A549 (cell line): ENCODE measurements around the gene NRXN3. TPM values are rescaled to one million over a fixed set of nuclear protein-coding genes. Genes with fewer than 3 reads are reported as not detected.

Experiments
- ATAC-seq, 2 experiments: fragments of 200-7000 bp in 1 of 2; fragments of >200 bp in 1 of 2; cut with Nextera tagmentation in 1 of 2; cut with Tn5 transposase in 1 of 2; 3 replicates each; pipeline versions ENCODE4 v1.8.0 to v1.9.1; 2018 to 2020; ENCODE audit warnings: mild to moderate bottlenecking in 1 of 2, moderate library complexity in 1 of 2
- CTCF ChIA-PET: fragments of 300-600 bp; sonication (Branson Sonifier 250); formaldehyde crosslinking; extraction: SDS; loops from one replicate; lab custom pipeline; 2021; ENCODE audit warnings: antibody characterized with exemption, inconsistent platforms; lab: Yijun Ruan, JAX
- POLR2A ChIA-PET: fragments of 350-600 bp; formaldehyde crosslinking; extraction: SDS; loops from one replicate; lab custom pipeline; 2021; ENCODE audit warnings: antibody characterized with exemption, inconsistent platforms; lab: Yijun Ruan, JAX
- DNase-seq, 2 experiments: peaks; one replicate each; pipeline versions ENCODE4 v3.0.0 to v3.0.0-alpha.2; 2011 to 2016; ENCODE audit warnings: low read depth in 1 of 2, low spot score in 1 of 2
- FAIRE-seq: peaks from 2 replicates; lab custom pipeline; 2011; peaks lifted over from hg19 to GRCh38; lab: Jason Lieb, UNC
- H3K27ac ChIP-seq, 2 experiments: fragments of >200 bp; sonication (Bioruptor Twin); formaldehyde crosslinking; 3 replicates each; pipeline ENCODE4 v1.5.1; 2016 to 2017
- H3K4me1 ChIP-seq: fragments of >200 bp; sonication (Bioruptor Twin); formaldehyde crosslinking; 3 replicates; pipeline ENCODE4 v1.6.1; 2016
- H3K4me2 ChIP-seq: fragments of >200 bp; sonication (Bioruptor Twin); formaldehyde crosslinking; 3 replicates; pipeline ENCODE4 v1.6.1; 2016
- H3K4me3 ChIP-seq: fragments of >200 bp; sonication (Bioruptor Twin); formaldehyde crosslinking; 3 replicates; pipeline ENCODE4 v1.5.1; 2016
- H3K9me3 ChIP-seq: fragments of >200 bp; sonication (Bioruptor Twin); formaldehyde crosslinking; 3 replicates; pipeline ENCODE4 v1.6.1; 2016
- BCL3 ChIP-seq: fragments of >200 bp; sonication (Bioruptor Twin); formaldehyde crosslinking; IDR thresholded peaks from 3 replicates; pipeline ENCODE4 v1.6.1; 2016
- BHLHE40 ChIP-seq: IDR thresholded peaks from 2 replicates; pipeline ENCODE4 v1.6.1; 2012; ENCODE audit warnings: low read depth, low read length, inconsistent platforms
- CBX8 ChIP-seq: fragments of 200-600 bp; sonication (generic); IDR thresholded peaks from 2 replicates; pipeline ENCODE4 v1.6.1; 2016
- CHD2 ChIP-seq: fragments of 150-350 bp; IDR thresholded peaks from 2 replicates; pipeline ENCODE4 v1.6.1; 2014; ENCODE audit warnings: low read length; ENCODE audit not compliant: partially characterized antibody
- CTCF ChIP-seq: fragments of >200 bp; sonication (Bioruptor Twin); formaldehyde crosslinking; IDR thresholded peaks from 3 replicates; pipeline ENCODE4 v1.5.1; 2016
- EHF ChIP-seq: fragments of 250-450 bp; sonication (Bioruptor Pico); IDR thresholded peaks from 2 replicates; pipeline ENCODE4 v1.5.0; 2020; ENCODE audit warnings: mild to moderate bottlenecking
- EHMT2 ChIP-seq: fragments of 200-600 bp; sonication (generic); IDR thresholded peaks from 2 replicates; pipeline ENCODE4 v1.6.1; 2016; ENCODE audit warnings: antibody characterized with exemption, low read depth, mild to moderate bottlenecking, moderate library complexity
- FOSB ChIP-seq: fragments of 250-450 bp; sonication (Bioruptor Pico); IDR thresholded peaks from 2 replicates; pipeline ENCODE4 v1.5.0; 2020; ENCODE audit warnings: mild to moderate bottlenecking, moderate library complexity
- GATA3 ChIP-seq: IDR thresholded peaks from 2 replicates; pipeline ENCODE4 v1.6.1; 2012; ENCODE audit warnings: borderline replicate concordance
- MAFK ChIP-seq: fragments of 450-650 bp; IDR thresholded peaks from 2 replicates; pipeline ENCODE4 v1.6.1; 2014; ENCODE audit not compliant: partially characterized antibody
- NFE2L2 ChIP-seq: fragments of 150-350 bp; conservative IDR thresholded peaks from 2 replicates; pipeline ENCODE4 v1.6.1; 2014; ENCODE audit warnings: low read length
- NPAS2 ChIP-seq: fragments of 250-450 bp; sonication (Bioruptor Pico); IDR thresholded peaks from 2 replicates; pipeline ENCODE4 v1.8.0; 2022; ENCODE audit warnings: mild to moderate bottlenecking, moderate library complexity, borderline replicate concordance
- POLR2AphosphoS2 ChIP-seq: conservative IDR thresholded peaks from 2 replicates; pipeline ENCODE4 v1.6.1; 2012; ENCODE audit warnings: low read length, improper control_type of control experiment, inconsistent platforms
- RAD21 ChIP-seq, 2 experiments: fragments of >200 bp in 1 of 2; sonication (Bioruptor Twin) in 1 of 2; formaldehyde crosslinking in 1 of 2; IDR thresholded peaks in 1 of 2; conservative IDR thresholded peaks in 1 of 2; 2 replicates in 1 of 2; 3 replicates in 1 of 2; pipeline ENCODE4 v1.6.1; 2012 to 2018; ENCODE audit warnings: inconsistent platforms in 1 of 2
- RFX5 ChIP-seq: fragments of 450-650 bp; IDR thresholded peaks from 2 replicates; pipeline ENCODE4 v1.7.1; 2014; ENCODE audit warnings: antibody characterized with exemption, mild to moderate bottlenecking, moderate library complexity
- TFCP2L1 ChIP-seq: fragments of 250-450 bp; sonication (Bioruptor Pico); IDR thresholded peaks from 2 replicates; pipeline ENCODE4 v1.5.0; 2021; ENCODE audit warnings: mild to moderate bottlenecking
- TP53 ChIP-seq: fragments of 250-450 bp; sonication (Bioruptor Pico); IDR thresholded peaks from 2 replicates; pipeline ENCODE4 v1.5.0; 2021; ENCODE audit warnings: mild to moderate bottlenecking, moderate library complexity
- ZFP36 ChIP-seq: fragments of 450-650 bp; IDR thresholded peaks from 2 replicates; pipeline ENCODE4 v1.6.1; 2014; ENCODE audit warnings: borderline replicate concordance; ENCODE audit not compliant: partially characterized antibody
- WGBS: methylation state at CpG from one replicate; pipeline ENCODE4 v1.1.6; 2017; ENCODE audit errors: missing lambda C conversion rate; 5-methylcytosine and 5-hydroxymethylcytosine counted together
- polyA plus RNA-seq, 4 experiments: library from polyadenylated mRNA; depleted of rRNA in 3 of 4; stranded (reverse); fragments of >200 nt; fragmentation: RNase III in 1 of 4; extraction: RNeasy Plus Mini Kit Qiagen cat#74134 plus additional on column Dnase treatment in 1 of 4; gene quantifications; 2 replicates in 3 of 4; 3 replicates in 1 of 4; pipeline ENCODE4 v1.2.3, GENCODE V29; 2011 to 2017
- TF ChIP-seq, protein P1 (sequence below): fragments of 250-450 bp; sonication (Bioruptor Pico); IDR thresholded peaks from 2 replicates; pipeline ENCODE4 v1.5.0; 2020; ENCODE audit warnings: low read depth, mild to moderate bottlenecking, moderate library complexity
- TF ChIP-seq, protein P2 (sequence below): fragments of 250-450 bp; sonication (Bioruptor Pico); IDR thresholded peaks from 2 replicates; pipeline ENCODE4 v1.5.0; 2021; ENCODE audit warnings: mild to moderate bottlenecking, moderate library complexity, borderline replicate concordance
- TF ChIP-seq, protein P3 (sequence below): fragments of 450-650 bp; IDR thresholded peaks from 2 replicates; pipeline ENCODE4 v1.6.1; 2014; ENCODE audit warnings: antibody characterized with exemption

NRXN3 gene
- polyA plus RNA-seq, 2 of the 4 experiments (the other 2 are of a cell fraction), result 0.62 to 2.3 TPM

- Histone ChIP-seq H3K4me1 (no peaks in the 10 kb centered on the region), H3K27ac (no peak overlapping the region), H3K9me3 (no peaks in the 10 kb centered on the region), H3K4me2 (no peak overlapping the region), H3K4me3 (no peak overlapping the region)
- no peak for DNase-seq
- CTCF ChIA-PET, result no interaction called here
- POLR2A ChIA-PET, result no interaction called here
- TF ChIP-seq NPAS2 (CRISPR knock-in tag) (no peak), POLR2AphosphoS2 (no peak), EHMT2 (no peak), RFX5 (no peak), NFE2L2 (no peak)
- TF ChIP-seq, protein P1, sequence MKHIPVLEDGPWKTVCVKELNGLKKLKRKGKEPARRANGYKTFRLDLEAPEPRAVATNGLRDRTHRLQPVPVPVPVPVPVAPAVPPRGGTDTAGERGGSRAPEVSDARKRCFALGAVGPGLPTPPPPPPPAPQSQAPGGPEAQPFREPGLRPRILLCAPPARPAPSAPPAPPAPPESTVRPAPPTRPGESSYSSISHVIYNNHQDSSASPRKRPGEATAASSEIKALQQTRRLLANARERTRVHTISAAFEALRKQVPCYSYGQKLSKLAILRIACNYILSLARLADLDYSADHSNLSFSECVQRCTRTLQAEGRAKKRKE (CRISPR knock-in tag), result no peak
- WGBS, result 66% methylated on average over 3 of the region's 3 CpGs
- ATAC-seq, result no peak
- no peak for FAIRE-seq
Measured at GRCh38 chr14:79608446-79608845, 1438.3 kb downstream of the NRXN3 start.

GRCh38 chr14:79613625-79614024 is 1443.5 kb downstream of the NRXN3 start:
- no peak for DNase-seq
- WGBS, result 51% methylated on average over 5 of the region's 5 CpGs
- Histone ChIP-seq H3K9me3 (no peaks in the 10 kb centered on the region; the same call in 2 of the 3 replicates), H3K4me3 (no peak overlapping the region), H3K4me1 (no peaks in the 10 kb centered on the region), H3K4me2 (no peak overlapping the region), H3K27ac (no peak overlapping the region)
- FAIRE-seq, result no peak
- TF ChIP-seq, protein P2, sequence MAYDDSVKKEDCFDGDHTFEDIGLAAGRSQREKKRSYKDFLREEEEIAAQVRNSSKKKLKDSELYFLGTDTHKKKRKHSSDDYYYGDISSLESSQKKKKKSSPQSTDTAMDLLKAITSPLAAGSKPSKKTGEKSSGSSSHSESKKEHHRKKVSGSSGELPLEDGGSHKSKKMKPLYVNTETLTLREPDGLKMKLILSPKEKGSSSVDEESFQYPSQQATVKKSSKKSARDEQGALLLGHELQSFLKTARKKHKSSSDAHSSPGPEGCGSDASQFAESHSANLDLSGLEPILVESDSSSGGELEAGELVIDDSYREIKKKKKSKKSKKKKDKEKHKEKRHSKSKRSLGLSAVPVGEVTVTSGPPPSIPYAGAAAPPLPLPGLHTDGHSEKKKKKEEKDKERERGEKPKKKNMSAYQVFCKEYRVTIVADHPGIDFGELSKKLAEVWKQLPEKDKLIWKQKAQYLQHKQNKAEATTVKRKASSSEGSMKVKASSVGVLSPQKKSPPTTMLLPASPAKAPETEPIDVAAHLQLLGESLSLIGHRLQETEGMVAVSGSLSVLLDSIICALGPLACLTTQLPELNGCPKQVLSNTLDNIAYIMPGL, result no peak
- no peak for TF ChIP-seq FOSB (CRISPR knock-in tag)
- TF ChIP-seq, protein P3, sequence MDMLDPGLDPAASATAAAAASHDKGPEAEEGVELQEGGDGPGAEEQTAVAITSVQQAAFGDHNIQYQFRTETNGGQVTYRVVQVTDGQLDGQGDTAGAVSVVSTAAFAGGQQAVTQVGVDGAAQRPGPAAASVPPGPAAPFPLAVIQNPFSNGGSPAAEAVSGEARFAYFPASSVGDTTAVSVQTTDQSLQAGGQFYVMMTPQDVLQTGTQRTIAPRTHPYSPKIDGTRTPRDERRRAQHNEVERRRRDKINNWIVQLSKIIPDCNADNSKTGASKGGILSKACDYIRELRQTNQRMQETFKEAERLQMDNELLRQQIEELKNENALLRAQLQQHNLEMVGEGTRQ, result no peak
- no peak for TF ChIP-seq CHD2
- TF ChIP-seq TFCP2L1, result no peak
- no peak for TF ChIP-seq CTCF
- no peak for ATAC-seq
- POLR2A ChIA-PET, result no interaction called here
- CTCF ChIA-PET, result no interaction called here

GRCh38 chr14:79614448-79614847 is 1444.3 kb downstream of the NRXN3 start:
- ATAC-seq (no peak), DNase-seq (no peak), FAIRE-seq (no peak)
- 51% methylated on average over 5 of the region's 5 CpGs for WGBS
- no peak overlapping the region for H3K27ac ChIP-seq
- POLR2A ChIA-PET, result no interaction called here
- CTCF ChIA-PET, result no interaction called here
- no peak for TF ChIP-seq CBX8
- no peak for TF ChIP-seq BHLHE40
- no peak for TF ChIP-seq MAFK
- TF ChIP-seq CTCF, result no peak
- no peak for TF ChIP-seq TP53 (CRISPR knock-in tag)
- TF ChIP-seq, protein P2, result no peak
- TF ChIP-seq ZFP36, result no peak
- no peak for TF ChIP-seq GATA3
- no peak for TF ChIP-seq EHF (CRISPR knock-in tag)
- no peak for TF ChIP-seq BCL3
- no peak for TF ChIP-seq RAD21 (conservative IDR thresholded peaks at IDR 0.05 in 1 of 2, IDR thresholded peaks at IDR 0.05 in 1 of 2)
- TF ChIP-seq POLR2AphosphoS2, result no peak
- no peak overlapping the region for H3K4me2 ChIP-seq
- H3K9me3 ChIP-seq, result no peaks in the 10 kb centered on the region; the same call in 2 of the 3 replicates
- no peaks in the 10 kb centered on the region for H3K4me1 ChIP-seq
- no peak overlapping the region for H3K4me3 ChIP-seq
